ENCODE data around the gene TBC1D5. TPM values are rescaled to one million over a fixed set of nuclear protein-coding genes. Genes with fewer than 3 reads are reported as not detected.
A peak's percentile ranks its signal among the peaks of the same experiment; 100 is the strongest.

The TBC1D5 gene
- total and polyA plus RNA-seq, 2 of the 4 experiments (the other 2 are of a cell fraction): 16.4 to 57.0 TPM

GRCh38 chr3:17500618-17501017, 241.8 kb downstream of the TBC1D5 start:
- H3K56ac ChIP-seq (ENCODE audit: extremely low read depth, insufficient read depth, low read length): no peak overlapping the region
- H3K36me3 ChIP-seq (ENCODE audit: control insufficient read depth, insufficient read depth, low read length): no peaks in the 10 kb centered on the region
- H3K9ac ChIP-seq (ENCODE audit: low read depth, low read length): no peak overlapping the region
- TF ChIP-seq CEBPB (IDR thresholded peaks at IDR 0.05; ENCODE audit: low read depth, low read length): no peak
- TF ChIP-seq CTCF (conservative IDR thresholded peaks at IDR 0.05; ENCODE audit: low read depth, low read length): no peak
- no peak for TF ChIP-seq RCOR1 (IDR thresholded peaks at IDR 0.05; ENCODE audit: insufficient replicate concordance, low read length)
- no peak for TF ChIP-seq MXI1 (IDR thresholded peaks at IDR 0.05; ENCODE audit: borderline replicate concordance, low read depth, low read length)
- H2BK120ac ChIP-seq (ENCODE audit: low read depth, low read length): no peak overlapping the region
- ChIA-PET POLR2A (ENCODE audit: unreplicated experiment) (no interaction called here), CTCF (interaction anchor here (0.7 kb wide), 1 partner anchor 13 kb away, joined by 3 read pairs; no protein-coding TSS in a partner anchor)
- intact Hi-C loops (cut with micrococcal nuclease): no loop called here
- no peaks in the 10 kb centered on the region for H3K9me3 ChIP-seq (ENCODE audit: control insufficient read depth, insufficient read depth, low read length)
- H4K8ac ChIP-seq (ENCODE audit: low read depth in 2 of 2, low read length in 2 of 2): no peak overlapping the region
- no peaks in the 10 kb centered on the region for H3K9me1 ChIP-seq (ENCODE audit: insufficient read depth, low read length)
- ATAC-seq (ENCODE audit: low read depth): no peak
- DNase-seq: peak; percentile 36
- H3K4me3 ChIP-seq (ENCODE audit: insufficient read depth, low read depth, low read length): no peak overlapping the region
- H4K91ac ChIP-seq (ENCODE audit: insufficient read depth, low read depth, low read length): no peak overlapping the region
- no peak overlapping the region for H3K23ac ChIP-seq (ENCODE audit: low read depth, low read length)
- no peaks in the 10 kb centered on the region for H3K79me1 ChIP-seq (ENCODE audit: low read depth in 1 of 2, low read length in 2 of 2)
- no TSS peak for BruUV-seq (replicated peaks)
- H3K14ac ChIP-seq (replicated peaks; ENCODE audit: low read depth, low read length): no peak overlapping the region
- dilution Hi-C loops (cut with HindIII; ENCODE audit: low sequenced_read_pairs, unreplicated experiment): no loop called here
- H3K4me1 ChIP-seq (ENCODE audit: control insufficient read depth, insufficient read depth, low read length): no peaks in the 10 kb centered on the region
- H3K27ac ChIP-seq (ENCODE audit: insufficient read depth, low read length): no peak overlapping the region
- no peak overlapping the region for H2BK15ac ChIP-seq (ENCODE audit: low read depth, low read length)
- H4K5ac ChIP-seq (ENCODE audit: low read depth, low read length): no peak overlapping the region
- H3K18ac ChIP-seq (ENCODE audit: low read depth, low read length): no peak overlapping the region
- H2AFZ ChIP-seq (replicated peaks; ENCODE audit: low read length, poor library complexity): no peak overlapping the region
- in situ Hi-C loops (cut with MboI; ENCODE audit: low sequenced_read_pairs): no loop called here
- H2AK9ac ChIP-seq (replicated peaks; ENCODE audit: low read depth, low read length, poor library complexity): no peak overlapping the region
- H3K27me3 ChIP-seq (ENCODE audit: control insufficient read depth, insufficient read depth, low read length): no peaks in the 10 kb centered on the region
- no peaks in the 10 kb centered on the region for H4K20me1 ChIP-seq (ENCODE audit: insufficient read depth, low read length)
- H3K4ac ChIP-seq (ENCODE audit: low read depth, low read length): no peak overlapping the region
- H2AK5ac ChIP-seq (ENCODE audit: low read depth, low read length): no peak overlapping the region
- WGBS, 2 experiments (ENCODE audit: extremely low coverage in 2 of 2, insufficient read length in 1 of 2): no CpG with 5 or more reads among the region's 2 CpGs
- H2BK20ac ChIP-seq (ENCODE audit: low read depth, low read length): no peak overlapping the region
- H2BK5ac ChIP-seq (ENCODE audit: low read depth, low read length, poor library complexity, severe bottlenecking): no peak overlapping the region
- no peak overlapping the region for H3K4me2 ChIP-seq (ENCODE audit: low read depth, low read length)

All from IMR-90 (cell line).